Measurements from ENCODE around the gene EVA1C. TPM values are rescaled to one million over a fixed set of nuclear protein-coding genes. Genes with fewer than 3 reads are reported as not detected.

Gene EVA1C
- total RNA-seq, 1 experiment from 2014 or later: 0.98 TPM

GRCh38 chr21:32469628-32470027 lies 57.1 kb downstream of the EVA1C start:
- Histone ChIP-seq H2BK20ac (ENCODE audit: low read depth, low read length, poor library complexity, severe bottlenecking) (no peak overlapping the region), H2BK15ac (ENCODE audit: low read depth, low read length) (no peak overlapping the region), H2BK12ac (ENCODE audit: insufficient read length, low read depth, low read length) (no peak overlapping the region), H2BK120ac (ENCODE audit: low read depth, low read length, poor library complexity, severe bottlenecking) (no peak overlapping the region), H3K79me2 (ENCODE audit: insufficient read depth, low read length) (no peaks in the 10 kb centered on the region), H3K79me1 (ENCODE audit: insufficient read depth, low read depth, low read length, poor library complexity, severe bottlenecking) (no peaks in the 10 kb centered on the region), H3K4me1 (ENCODE audit: insufficient read depth, low read length) (no peaks in the 10 kb centered on the region), H3K27ac (ENCODE audit: insufficient read length, low read depth, low read length) (no peak overlapping the region), H3K23me2 (ENCODE audit: insufficient read length, low read depth, low read length, poor library complexity, severe bottlenecking) (no peaks in the 10 kb centered on the region), H2AFZ (ENCODE audit: low read length) (no peak overlapping the region), H4K91ac (ENCODE audit: insufficient read length, low read depth, low read length) (no peak overlapping the region), H3K4ac (ENCODE audit: low read depth, low read length) (no peak overlapping the region), H4K20me1 (ENCODE audit: control insufficient read depth, insufficient read depth, insufficient read length) (no peaks in the 10 kb centered on the region), H3K23ac (ENCODE audit: insufficient read length, low read depth, low read length) (no peak overlapping the region), H3T11ph (ENCODE audit: low read length) (no peak overlapping the region), H2BK5ac (ENCODE audit: insufficient read length, low read length) (no peak overlapping the region), H3K4me2 (ENCODE audit: insufficient read depth, insufficient read length, low read length) (no peak overlapping the region), H3K56ac (ENCODE audit: insufficient read length, low read depth, low read length) (no peak overlapping the region), H4K5ac (ENCODE audit: insufficient read length, low read depth, low read length) (no peak overlapping the region), H3K18ac (ENCODE audit: insufficient read length, low read depth, low read length) (no peak overlapping the region), H3K27me3 (ENCODE audit: insufficient read depth, low read length) (no peaks in the 10 kb centered on the region), H2AK5ac (ENCODE audit: insufficient read length, low read length) (no peak overlapping the region), H3K9me3 (ENCODE audit: control insufficient read depth, low read depth, low read length) (no peaks in the 10 kb centered on the region), H3K9ac (ENCODE audit: extremely low read depth, insufficient read length, low read length) (no peak overlapping the region), H3K14ac (ENCODE audit: insufficient read depth, low read length) (no peak overlapping the region), H4K8ac (replicated peaks; ENCODE audit: insufficient read length, low read depth, low read length) (no peak overlapping the region)
- Mint-ChIP-seq H3K9me3 (no peaks in the 10 kb centered on the region), H3K27me3 (ENCODE audit: low read depth) (peaks cover 5% of the 10 kb centered on the region), H3K4me1 (peaks cover 7 to 8% of the 10 kb centered on the region in 2 experiments), H3K4me3 (no peak overlapping the region), H3K36me3 (ENCODE audit: insufficient read depth in 1 of 3, low read depth in 3 of 3) (peaks cover 0 to 3% (median 0%) of the 10 kb centered on the region in 3 experiments; a peak in 2 of 7 replicates), H3K27ac (no peak overlapping the region; a peak in 1 of 7 replicates)
- WGBS (ENCODE audit: extremely low coverage, insufficient read length, low lambda C conversion rate): no CpG with 5 or more reads among the region's 5 CpGs
- no peak for TF ChIP-seq CTCF (conservative IDR thresholded peaks at IDR 0.05)
- DNase-seq: no peak
